Measurements from ENCODE around the gene SLCO4A1. TPM values are rescaled to one million over a fixed set of nuclear protein-coding genes. Genes with fewer than 3 reads are reported as not detected.

The SLCO4A1 gene
- total RNA-seq, 1 donor from 2014 or later: 3.6 TPM

DNA sequence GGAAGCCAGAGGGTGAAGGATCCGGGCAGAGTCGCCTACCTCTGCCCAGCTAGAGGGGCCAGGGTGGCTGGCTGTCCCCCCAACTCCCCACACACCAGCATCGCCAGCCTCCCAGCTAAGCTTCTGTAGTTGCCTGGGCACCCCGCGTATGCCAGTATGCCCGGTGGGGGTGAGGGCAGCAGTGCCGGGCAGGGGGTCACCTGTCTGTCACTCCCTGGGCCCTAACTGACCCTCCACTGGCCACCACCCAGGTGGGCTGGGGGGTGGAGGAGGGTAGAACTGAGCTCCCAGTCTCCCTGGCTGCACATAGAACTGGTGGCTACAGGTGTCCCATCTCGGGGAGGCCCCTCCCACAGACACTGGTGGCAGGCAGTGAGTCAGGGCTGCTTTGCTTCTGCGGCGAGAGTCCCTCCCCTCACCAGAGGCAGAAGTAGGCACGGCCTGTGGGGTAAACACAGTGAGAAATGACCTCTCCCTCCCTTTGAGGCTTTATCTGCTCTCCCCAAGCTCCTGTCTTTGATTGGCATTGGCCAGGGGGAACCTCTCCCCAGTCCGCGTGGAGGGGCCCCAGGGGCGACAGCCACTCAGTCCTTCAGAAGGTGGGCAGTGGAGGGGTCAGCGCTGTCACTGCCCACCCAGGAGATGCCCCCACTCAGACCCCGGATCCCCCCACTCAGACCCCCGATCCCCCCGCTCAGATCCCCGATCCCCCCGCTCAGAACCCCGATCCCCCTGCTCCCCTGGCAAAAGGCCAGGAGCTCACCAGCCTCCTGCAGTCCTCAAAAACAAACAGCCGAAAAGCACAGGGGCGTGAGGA lies 68.8 kb downstream of the SLCO4A1 start:
- Mint-ChIP-seq H3K36me3 (ENCODE audit: insufficient read depth) (no peaks in the 10 kb centered on the region), H3K4me1 (ENCODE audit: low read depth) (no peaks in the 10 kb centered on the region), H3K27ac (no peak overlapping the region), H3K4me3 (ENCODE audit: low read depth) (no peak overlapping the region), H3K27me3 (peaks cover 72% of the 10 kb centered on the region), H3K9me3 (ENCODE audit: low read depth) (peaks cover 3% of the 10 kb centered on the region)
- TF ChIP-seq, protein P1, sequence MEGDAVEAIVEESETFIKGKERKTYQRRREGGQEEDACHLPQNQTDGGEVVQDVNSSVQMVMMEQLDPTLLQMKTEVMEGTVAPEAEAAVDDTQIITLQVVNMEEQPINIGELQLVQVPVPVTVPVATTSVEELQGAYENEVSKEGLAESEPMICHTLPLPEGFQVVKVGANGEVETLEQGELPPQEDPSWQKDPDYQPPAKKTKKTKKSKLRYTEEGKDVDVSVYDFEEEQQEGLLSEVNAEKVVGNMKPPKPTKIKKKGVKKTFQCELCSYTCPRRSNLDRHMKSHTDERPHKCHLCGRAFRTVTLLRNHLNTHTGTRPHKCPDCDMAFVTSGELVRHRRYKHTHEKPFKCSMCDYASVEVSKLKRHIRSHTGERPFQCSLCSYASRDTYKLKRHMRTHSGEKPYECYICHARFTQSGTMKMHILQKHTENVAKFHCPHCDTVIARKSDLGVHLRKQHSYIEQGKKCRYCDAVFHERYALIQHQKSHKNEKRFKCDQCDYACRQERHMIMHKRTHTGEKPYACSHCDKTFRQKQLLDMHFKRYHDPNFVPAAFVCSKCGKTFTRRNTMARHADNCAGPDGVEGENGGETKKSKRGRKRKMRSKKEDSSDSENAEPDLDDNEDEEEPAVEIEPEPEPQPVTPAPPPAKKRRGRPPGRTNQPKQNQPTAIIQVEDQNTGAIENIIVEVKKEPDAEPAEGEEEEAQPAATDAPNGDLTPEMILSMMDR (IDR thresholded peaks at IDR 0.05; ENCODE audit: unreplicated experiment): no peak
- no peak for DNase-seq (ENCODE audit: low spot score, unreplicated experiment)

GRCh38 chr20:62711703-62712101 lies 69.4 kb downstream of the SLCO4A1 start:
- H3K36me3 Mint-ChIP-seq (ENCODE audit: insufficient read depth): no peaks in the 10 kb centered on the region
- no peak for DNase-seq (ENCODE audit: low spot score, unreplicated experiment)
- no peaks in the 10 kb centered on the region for H3K4me1 Mint-ChIP-seq (ENCODE audit: low read depth)
- no peak overlapping the region for H3K4me3 Mint-ChIP-seq (ENCODE audit: low read depth)
- peaks cover 3% of the 10 kb centered on the region for H3K9me3 Mint-ChIP-seq (ENCODE audit: low read depth)
- TF ChIP-seq, protein P1 (IDR thresholded peaks at IDR 0.05; ENCODE audit: unreplicated experiment): no peak
- no peak overlapping the region for H3K27ac Mint-ChIP-seq
- H3K27me3 Mint-ChIP-seq: peaks cover 72% of the 10 kb centered on the region

DNA sequence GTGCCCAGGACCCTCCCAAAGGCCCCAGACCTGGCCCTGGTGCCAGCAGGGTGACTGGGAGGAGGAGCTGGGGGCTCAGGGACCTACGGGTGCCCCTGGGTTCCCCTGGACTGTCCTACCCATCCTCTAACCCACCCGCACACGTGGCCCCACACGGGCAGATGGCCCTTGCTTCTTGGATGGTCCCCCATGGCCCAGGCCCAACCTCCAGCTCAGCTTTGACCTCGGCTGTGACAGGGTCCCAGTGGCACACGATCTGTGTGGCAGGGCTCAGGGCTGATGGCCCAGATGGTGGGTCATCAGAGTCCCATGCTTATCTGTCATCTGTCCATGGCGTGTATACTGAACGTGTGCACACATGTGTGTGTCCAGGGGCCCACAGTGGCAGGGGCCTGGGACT lies 70.3 kb downstream of the SLCO4A1 start:
- no peak overlapping the region for H3K4me3 Mint-ChIP-seq (ENCODE audit: low read depth)
- no peak for DNase-seq (ENCODE audit: low spot score, unreplicated experiment)
- H3K9me3 Mint-ChIP-seq (ENCODE audit: low read depth): peaks cover 3% of the 10 kb centered on the region
- peaks cover 67% of the 10 kb centered on the region for H3K27me3 Mint-ChIP-seq
- H3K4me1 Mint-ChIP-seq (ENCODE audit: low read depth): no peaks in the 10 kb centered on the region
- TF ChIP-seq, protein P1 (IDR thresholded peaks at IDR 0.05; ENCODE audit: unreplicated experiment): no peak
- no peaks in the 10 kb centered on the region for H3K36me3 Mint-ChIP-seq (ENCODE audit: insufficient read depth)
- no peak overlapping the region for H3K27ac Mint-ChIP-seq

- DNase-seq (ENCODE audit: low spot score, unreplicated experiment): no peak
- Mint-ChIP-seq H3K4me3 (ENCODE audit: low read depth) (no peak overlapping the region), H3K27me3 (peaks cover 66% of the 10 kb centered on the region), H3K4me1 (ENCODE audit: low read depth) (no peaks in the 10 kb centered on the region), H3K27ac (no peak overlapping the region), H3K36me3 (ENCODE audit: insufficient read depth) (no peaks in the 10 kb centered on the region), H3K9me3 (ENCODE audit: low read depth) (peaks cover 3% of the 10 kb centered on the region)
- TF ChIP-seq, protein P1 (IDR thresholded peaks at IDR 0.05; ENCODE audit: unreplicated experiment): no peak
Measured at GRCh38 chr20:62714006-62714405, 71.7 kb downstream of the SLCO4A1 start.

DNA sequence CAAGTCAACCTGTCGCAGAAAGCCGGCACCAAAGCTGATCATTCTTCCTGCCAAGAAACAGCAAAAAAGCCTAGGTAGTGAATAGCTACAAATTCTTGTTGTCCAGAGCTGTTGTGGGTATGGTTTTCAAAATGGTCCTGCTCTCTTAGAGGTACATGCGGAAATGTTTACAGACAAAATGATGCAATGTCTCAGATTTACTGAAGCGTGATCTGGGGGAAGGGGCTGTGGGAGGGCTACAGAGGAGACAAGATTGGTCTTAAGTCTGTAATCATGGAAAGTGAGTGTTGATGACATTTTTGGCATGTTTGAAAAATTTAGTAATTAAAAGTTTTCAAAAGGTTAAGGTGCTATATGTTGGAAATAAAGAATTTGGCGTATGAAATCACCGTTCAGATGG lies 72.5 kb downstream of the SLCO4A1 start:
- no peak overlapping the region for H3K27ac Mint-ChIP-seq
- H3K4me3 Mint-ChIP-seq (ENCODE audit: low read depth): no peak overlapping the region
- no peaks in the 10 kb centered on the region for H3K4me1 Mint-ChIP-seq (ENCODE audit: low read depth)
- peaks cover 9% of the 10 kb centered on the region for H3K9me3 Mint-ChIP-seq (ENCODE audit: low read depth)
- peaks cover 66% of the 10 kb centered on the region for H3K27me3 Mint-ChIP-seq
- no peak for DNase-seq (ENCODE audit: low spot score, unreplicated experiment)
- TF ChIP-seq, protein P1 (IDR thresholded peaks at IDR 0.05; ENCODE audit: unreplicated experiment): no peak
- H3K36me3 Mint-ChIP-seq (ENCODE audit: insufficient read depth): no peaks in the 10 kb centered on the region
